Pons (tissue), 1 donor: ENCODE measurements around the gene ANO10.
A peak's percentile ranks its signal among the peaks of the same experiment; 100 is the strongest.

ENCODE experiments used
- DNase-seq: peaks from one replicate; pipeline ENCODE4 v3.0.0-alpha.2; 2016; ENCODE audit warnings: low spot score

Gene ANO10

GRCh38 chr3:43346978-43347749 lies 274.6 kb downstream of the ANO10 start:
- DNase-seq, result no peak

- no peak for DNase-seq
Measured at GRCh38 chr3:43345877-43346276, 275.9 kb downstream of the ANO10 start.

GRCh38 chr3:43345246-43345645 lies 276.6 kb downstream of the ANO10 start:
- DNase-seq, result no peak

GRCh38 chr3:43344520-43344919 lies 277.3 kb downstream of the ANO10 start:
- DNase-seq, result no peak

GRCh38 chr3:43343815-43344214 lies 278.0 kb downstream of the ANO10 start:
- no peak for DNase-seq

- DNase-seq, result no peak
Measured at GRCh38 chr3:43343185-43343584, 278.6 kb downstream of the ANO10 start.

- DNase-seq, result no peak
Measured at GRCh38 chr3:43341788-43342187, 280.0 kb downstream of the ANO10 start.

- DNase-seq, result no peak
Measured at GRCh38 chr3:43340403-43340802, 281.4 kb downstream of the ANO10 start.

GRCh38 chr3:43338295-43338694 lies 283.5 kb downstream of the ANO10 start:
- no peak for DNase-seq

GRCh38 chr3:43335799-43336198 lies 286.0 kb downstream of the ANO10 start:
- no peak for DNase-seq

GRCh38 chr3:43334976-43335375 lies 286.8 kb downstream of the ANO10 start:
- DNase-seq, result no peak

GRCh38 chr3:43331381-43331780 lies 290.4 kb downstream of the ANO10 start:
- DNase-seq, result no peak

GRCh38 chr3:43330981-43331380 lies 290.8 kb downstream of the ANO10 start:
- no peak for DNase-seq

- DNase-seq, result peak; percentile 12
Measured at GRCh38 chr3:43328653-43329052, 293.2 kb downstream of the ANO10 start.

GRCh38 chr3:43327582-43327979 lies 294.2 kb downstream of the ANO10 start:
- no peak for DNase-seq

GRCh38 chr3:43326891-43327581 lies 294.8 kb downstream of the ANO10 start:
- peak; percentile 77 for DNase-seq

GRCh38 chr3:43323541-43323940 lies 298.3 kb downstream of the ANO10 start:
- DNase-seq, result no peak

GRCh38 chr3:43320288-43320687 lies 301.5 kb downstream of the ANO10 start:
- DNase-seq, result no peak

- DNase-seq, result no peak
Measured at GRCh38 chr3:43319794-43320193, 302.0 kb downstream of the ANO10 start.

- DNase-seq, result no peak
Measured at GRCh38 chr3:43319376-43319775, 302.4 kb downstream of the ANO10 start.

- DNase-seq, result no peak
Measured at GRCh38 chr3:43317461-43318316, 304.1 kb downstream of the ANO10 start.

- no peak for DNase-seq
Measured at GRCh38 chr3:43316783-43317460, 304.9 kb downstream of the ANO10 start.
